Epithelial cell of proximal tubule (primary cell): ENCODE measurements around the gene SLC35E2B. TPM values are rescaled to one million over a fixed set of nuclear protein-coding genes. Genes with fewer than 3 reads are reported as not detected.

ENCODE experiments used
- DNase-seq: peaks from one replicate; pipeline ENCODE4 v3.0.0-alpha.2; 2011; ENCODE audit warnings: low read depth
- H3K4me3 ChIP-seq: 2 replicates; pipeline ENCODE4 v1.5.1; 2011; ENCODE audit warnings: low read depth, mild to moderate bottlenecking, low read length
- CTCF ChIP-seq: conservative IDR thresholded peaks from 2 replicates; pipeline ENCODE4 v1.5.1; 2012; ENCODE audit warnings: low read depth, mild to moderate bottlenecking, low read length
- total RNA-seq: library from RNA; depleted of rRNA; stranded (reverse); fragments of >200 nt; gene quantifications from 2 replicates; pipeline ENCODE4 v1.2.3, GENCODE V29; 2015

The SLC35E2B gene
- total RNA-seq, 1 donor from 2014 or later: 22.8 TPM

- no peak overlapping the region for H3K4me3 ChIP-seq
- no peak for DNase-seq
- TF ChIP-seq CTCF: peak; percentile 44
These were observed 72.7 kb downstream of the SLC35E2B start for GRCh38 chr1:1619917-1620361.

GRCh38 chr1:1618396-1619068, 74.1 kb downstream of the SLC35E2B start:
- no peak overlapping the region for H3K4me3 ChIP-seq
- TF ChIP-seq CTCF: no peak
- no peak for DNase-seq

- TF ChIP-seq CTCF: no peak
- H3K4me3 ChIP-seq: no peak overlapping the region
- no peak for DNase-seq
These were observed 74.7 kb downstream of the SLC35E2B start for GRCh38 chr1:1617925-1618324.

- DNase-seq: no peak
- H3K4me3 ChIP-seq: no peak overlapping the region
These were observed 75.1 kb downstream of the SLC35E2B start for GRCh38 chr1:1617516-1617915.

GRCh38 chr1:1616838-1617237, 75.8 kb downstream of the SLC35E2B start:
- no peak for DNase-seq
- TF ChIP-seq CTCF: no peak
- H3K4me3 ChIP-seq: peak overlapping the region; percentile 99

More at GRCh38 chr1:1617516-1617915, 75.1 kb downstream of the SLC35E2B start:
- TF ChIP-seq CTCF: no peak

GRCh38 chr1:1616045-1616790, 76.4 kb downstream of the SLC35E2B start:
- TF ChIP-seq CTCF: no peak
- DNase-seq: no peak
- peak overlapping the region; percentile 99 for H3K4me3 ChIP-seq
